ENCODE measurements around the gene PTPN18.

- no peak for TF ChIP-seq CTCF (IDR thresholded peaks at IDR 0.05; ENCODE audit: low read depth, low read length)
- TF ChIP-seq EZH2phosphoT487 (IDR thresholded peaks at IDR 0.05; ENCODE audit: low read depth), result no peak
These were observed 35.4 kb downstream of the PTPN18 start for GRCh38 chr2:130391058-130391871.
